WERI-Rb-1 (cell line): ENCODE measurements around the gene AFF2.

Experiments
- DNase-seq: peaks from one replicate; pipeline ENCODE4 v3.0.0-alpha.2; 2020
- H3K27ac ChIP-seq: fragments of 250-450 bp; sonication (Bioruptor Pico); 2 replicates; pipeline ENCODE4 v1.5.1; 2020; ENCODE audit warnings: mild to moderate bottlenecking, moderate library complexity
- H3K27me3 ChIP-seq: fragments of 250-450 bp; sonication (Bioruptor Pico); 2 replicates; pipeline ENCODE4 v1.5.1; 2021; ENCODE audit warnings: mild to moderate bottlenecking, low read depth, moderate library complexity; ENCODE audit not compliant: insufficient read depth, severe bottlenecking
- H3K36me3 ChIP-seq: fragments of 250-450 bp; sonication (Bioruptor Pico); 2 replicates; pipeline ENCODE4 v1.5.1; 2020; ENCODE audit warnings: mild to moderate bottlenecking, moderate library complexity
- H3K4me3 ChIP-seq: 2 replicates; pipeline ENCODE4 v1.5.1; 2011; ENCODE audit warnings: low read depth, mild to moderate bottlenecking, control low read depth, low read length
- H3K9me3 ChIP-seq: fragments of 250-450 bp; sonication (Bioruptor Pico); 2 replicates; pipeline ENCODE4 v1.5.1; 2021; ENCODE audit warnings: mild to moderate bottlenecking, moderate library complexity; ENCODE audit not compliant: severe bottlenecking
- TF ChIP-seq, protein P1 (sequence below): IDR thresholded peaks from 2 replicates; pipeline ENCODE4 v1.5.1; 2011; ENCODE audit warnings: low read depth, mild to moderate bottlenecking, control low read depth, inconsistent platforms, low read length

The AFF2 gene

DNA sequence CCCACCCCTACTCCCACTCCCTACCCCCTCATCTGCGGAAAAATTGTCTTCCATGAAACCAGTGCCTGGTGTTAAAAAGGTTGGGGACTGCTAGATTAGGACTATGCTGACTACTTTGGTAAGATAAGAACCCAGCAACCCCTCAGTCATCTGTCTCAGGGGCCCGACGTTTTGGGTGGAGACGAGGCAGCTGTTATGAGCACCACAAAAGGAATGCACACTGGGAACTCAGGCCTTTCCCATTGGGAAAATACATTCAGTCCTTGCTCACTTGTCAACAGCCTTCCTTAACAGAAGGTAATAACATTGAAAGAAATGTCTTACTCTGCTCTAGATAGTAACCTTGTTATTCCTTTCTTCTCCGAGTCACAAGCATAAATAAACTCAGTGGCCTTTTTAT is 310.8 kb downstream of the AFF2 start:
- Histone ChIP-seq H3K9me3 (no peaks in the 10 kb centered on the region), H3K27me3 (peaks cover 9% of the 10 kb centered on the region), H3K4me3 (no peak overlapping the region), H3K27ac (no peak overlapping the region), H3K36me3 (no peaks in the 10 kb centered on the region)
- DNase-seq: no peak
- TF ChIP-seq, protein P1, sequence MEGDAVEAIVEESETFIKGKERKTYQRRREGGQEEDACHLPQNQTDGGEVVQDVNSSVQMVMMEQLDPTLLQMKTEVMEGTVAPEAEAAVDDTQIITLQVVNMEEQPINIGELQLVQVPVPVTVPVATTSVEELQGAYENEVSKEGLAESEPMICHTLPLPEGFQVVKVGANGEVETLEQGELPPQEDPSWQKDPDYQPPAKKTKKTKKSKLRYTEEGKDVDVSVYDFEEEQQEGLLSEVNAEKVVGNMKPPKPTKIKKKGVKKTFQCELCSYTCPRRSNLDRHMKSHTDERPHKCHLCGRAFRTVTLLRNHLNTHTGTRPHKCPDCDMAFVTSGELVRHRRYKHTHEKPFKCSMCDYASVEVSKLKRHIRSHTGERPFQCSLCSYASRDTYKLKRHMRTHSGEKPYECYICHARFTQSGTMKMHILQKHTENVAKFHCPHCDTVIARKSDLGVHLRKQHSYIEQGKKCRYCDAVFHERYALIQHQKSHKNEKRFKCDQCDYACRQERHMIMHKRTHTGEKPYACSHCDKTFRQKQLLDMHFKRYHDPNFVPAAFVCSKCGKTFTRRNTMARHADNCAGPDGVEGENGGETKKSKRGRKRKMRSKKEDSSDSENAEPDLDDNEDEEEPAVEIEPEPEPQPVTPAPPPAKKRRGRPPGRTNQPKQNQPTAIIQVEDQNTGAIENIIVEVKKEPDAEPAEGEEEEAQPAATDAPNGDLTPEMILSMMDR: no peak

GRCh38 chrX:148813422-148813821 is 313.0 kb downstream of the AFF2 start:
- H3K27ac ChIP-seq: no peak overlapping the region
- DNase-seq: no peak
- H3K4me3 ChIP-seq: no peak overlapping the region
- TF ChIP-seq, protein P1: no peak
- no peaks in the 10 kb centered on the region for H3K9me3 ChIP-seq
- peaks cover 4% of the 10 kb centered on the region for H3K27me3 ChIP-seq
- no peaks in the 10 kb centered on the region for H3K36me3 ChIP-seq

GRCh38 chrX:148813967-148814366 is 313.6 kb downstream of the AFF2 start:
- TF ChIP-seq, protein P1: no peak
- Histone ChIP-seq H3K4me3 (no peak overlapping the region), H3K36me3 (no peaks in the 10 kb centered on the region), H3K27me3 (peaks cover 4% of the 10 kb centered on the region), H3K27ac (no peak overlapping the region), H3K9me3 (no peaks in the 10 kb centered on the region)
- DNase-seq: no peak

DNA sequence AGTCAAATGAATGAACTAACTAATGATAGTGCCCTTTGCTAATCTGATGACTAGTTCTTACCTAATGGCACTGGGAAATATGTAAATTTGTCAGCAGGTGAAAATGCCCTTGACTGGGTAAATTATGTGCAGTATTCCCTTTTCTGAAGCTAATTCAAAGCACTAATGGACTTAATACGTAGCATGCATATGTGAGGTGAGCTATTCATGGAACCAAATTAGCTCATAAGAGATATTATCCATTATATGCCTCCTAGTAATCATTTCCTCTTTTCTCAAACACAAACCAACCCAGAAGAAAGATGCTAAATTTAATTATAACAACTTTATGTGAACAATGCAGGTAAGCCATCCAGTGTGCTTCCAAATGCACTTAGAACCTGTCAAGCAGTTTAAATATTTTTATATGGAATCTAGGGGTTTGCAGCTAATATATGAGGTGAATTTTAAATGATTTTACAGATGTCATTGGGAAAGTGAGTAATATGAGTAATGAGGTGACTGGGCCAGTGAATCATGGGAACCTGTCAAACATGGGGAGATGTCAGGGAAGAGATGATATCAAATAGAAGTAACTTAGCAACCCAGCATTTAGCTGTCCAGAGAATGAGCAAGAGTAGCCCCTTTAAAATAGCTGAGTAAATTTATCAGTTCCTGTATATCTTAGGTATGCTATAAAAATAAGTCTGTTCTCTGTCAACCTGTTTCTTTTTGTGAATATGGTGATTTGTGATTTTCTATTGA is 315.0 kb downstream of the AFF2 start:
- Histone ChIP-seq H3K36me3 (no peaks in the 10 kb centered on the region), H3K9me3 (no peaks in the 10 kb centered on the region), H3K27ac (no peak overlapping the region), H3K4me3 (no peak overlapping the region), H3K27me3 (peaks cover 4% of the 10 kb centered on the region)
- DNase-seq: no peak
- TF ChIP-seq, protein P1: no peak

DNA sequence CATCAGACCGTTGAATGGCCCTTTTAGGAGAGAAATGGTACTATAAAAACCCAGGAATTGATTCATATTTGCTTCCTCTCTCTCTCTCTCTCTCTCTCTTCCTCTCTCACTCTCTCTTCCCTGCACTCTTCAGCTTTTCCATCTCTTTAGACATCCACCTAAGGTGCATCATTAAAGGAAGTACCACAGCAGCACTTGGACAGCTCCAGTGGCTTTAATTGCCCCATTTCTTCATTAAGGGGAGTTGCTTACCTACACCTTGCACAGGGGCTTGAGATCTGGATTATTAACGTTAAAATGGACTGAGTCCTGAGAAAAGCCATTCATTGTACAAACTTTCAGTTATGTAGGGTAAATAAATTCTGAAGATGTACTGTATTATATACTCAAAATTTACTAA is 323.6 kb downstream of the AFF2 start:
- H3K27ac ChIP-seq: no peak overlapping the region
- no peak for DNase-seq
- no peaks in the 10 kb centered on the region for H3K9me3 ChIP-seq
- H3K36me3 ChIP-seq: no peaks in the 10 kb centered on the region
- H3K4me3 ChIP-seq: no peak overlapping the region
- TF ChIP-seq, protein P1: no peak
- H3K27me3 ChIP-seq: no peaks in the 10 kb centered on the region

- TF ChIP-seq, protein P1: no peak
- Histone ChIP-seq H3K4me3 (no peak overlapping the region), H3K9me3 (peaks cover 2% of the 10 kb centered on the region), H3K27ac (no peak overlapping the region), H3K36me3 (no peaks in the 10 kb centered on the region), H3K27me3 (no peaks in the 10 kb centered on the region)
- no peak for DNase-seq
These were observed 325.3 kb downstream of the AFF2 start for GRCh38 chrX:148825696-148826095.
